HepG2 (cell line): Measurements from ENCODE around the gene CSK. TPM values are rescaled to one million over a fixed set of nuclear protein-coding genes. Genes with fewer than 3 reads are reported as not detected.

Source experiments
- ARID4A ChIP-seq: sonication (generic); formaldehyde crosslinking; IDR thresholded peaks from 2 replicates; pipeline ENCODE4 v1.5.0; 2020; ENCODE audit warnings: mild to moderate bottlenecking, missing genetic modification reagents, borderline replicate concordance
- BORCS8-MEF2B ChIP-seq: sonication (generic); formaldehyde crosslinking; IDR thresholded peaks from 2 replicates; pipeline ENCODE4 v1.8.0; 2022; ENCODE audit warnings: mild to moderate bottlenecking, missing genetic modification reagents
- ESRRA ChIP-seq: sonication (generic); formaldehyde crosslinking; IDR thresholded peaks from 2 replicates; pipeline ENCODE4 v1.5.1; 2020; ENCODE audit warnings: mild to moderate bottlenecking, low read depth, missing genetic modification reagents
- GABPB1 ChIP-seq: IDR thresholded peaks from 2 replicates; pipeline ENCODE4 v1.6.1; 2016; ENCODE audit warnings: mild to moderate bottlenecking, missing genetic modification reagents, moderate library complexity, missing compliant biosample characterization
- MYNN ChIP-seq: sonication (generic); formaldehyde crosslinking; IDR thresholded peaks from 2 replicates; pipeline ENCODE4 v1.4.0; 2020; ENCODE audit warnings: mild to moderate bottlenecking, low read depth, missing genetic modification reagents
- RCOR2 ChIP-seq: IDR thresholded peaks from 2 replicates; pipeline ENCODE4 v1.6.1; 2016; ENCODE audit warnings: missing biosample characterization, missing genetic modification reagents
- SNAPC4 ChIP-seq: sonication (generic); formaldehyde crosslinking; IDR thresholded peaks from 2 replicates; pipeline ENCODE4 v1.4.0; 2020; ENCODE audit warnings: mild to moderate bottlenecking, missing genetic modification reagents
- YY1 ChIP-seq: IDR thresholded peaks from 2 replicates; pipeline ENCODE4 v1.6.1; 2011; ENCODE audit warnings: low read length, low read depth, moderate library complexity, mild to moderate bottlenecking; ENCODE audit not compliant: insufficient read depth, insufficient replicate concordance
- ZMYM3 ChIP-seq: sonication (generic); formaldehyde crosslinking; IDR thresholded peaks from 2 replicates; pipeline ENCODE4 v1.5.1; 2020; ENCODE audit warnings: mild to moderate bottlenecking, missing genetic modification reagents
- ZNF605 ChIP-seq: sonication (generic); formaldehyde crosslinking; IDR thresholded peaks from 2 replicates; pipeline ENCODE4 v1.8.0; 2022; ENCODE audit warnings: mild to moderate bottlenecking, missing genetic modification reagents
- ZNF609 ChIP-seq: sonication (generic); formaldehyde crosslinking; IDR thresholded peaks from 2 replicates; pipeline ENCODE4 v1.4.0; 2020; ENCODE audit warnings: mild to moderate bottlenecking, missing genetic modification reagents, borderline replicate concordance
- polyA plus RNA-seq, 8 experiments: library from polyadenylated mRNA; depleted of rRNA in 3 of 8; stranded (reverse) in 7 of 8; unstranded in 1 of 8; fragments of >200 nt; fragmentation: Illumina TruSeq in 4 of 8; extraction: Trizol in 4 of 8; gene quantifications; 2 replicates each; pipeline versions ENCODE4 v1.2.1 to v1.2.3, GENCODE V29; 2011 to 2016; ENCODE audit warnings: low read depth in 4 of 8, missing spikeins in 1 of 8, mixed read lengths in 1 of 8; ENCODE audit not compliant: insufficient read depth in 1 of 8
- total RNA-seq, 5 experiments: library from RNA; depleted of rRNA; stranded (reverse); fragments of >200 nt; fragmentation: Illumina TruSeq; extraction: Trizol; gene quantifications; 2 replicates each; pipeline ENCODE4 v1.2.3, GENCODE V29; 2016; ENCODE audit warnings: low read depth in 1 of 5

The CSK gene
- total and polyA plus RNA-seq, 2 of the 13 experiments (the other 11 are each of a cell fraction or from before 2014, with no cell fraction given), result 12.5 to 21.3 TPM

GRCh38 chr15:74781431-74782258 is at the start of gene CSK (continued):
- TF ChIP-seq ZNF609 (CRISPR knock-in tag) (no peak), ZMYM3 (CRISPR knock-in tag) (peak; percentile 65), BORCS8-MEF2B (CRISPR knock-in tag) (0 out of 2 replicates have a peak, but pooled peaks have one; percentile 19), RCOR2 (CRISPR knock-in tag) (no peak), MYNN (CRISPR knock-in tag) (no peak), ZNF605 (CRISPR knock-in tag) (0 out of 2 replicates have a peak, but pooled peaks have one; percentile 24), ESRRA (CRISPR knock-in tag) (no peak), YY1 (peak; percentile 10), GABPB1 (CRISPR knock-in tag) (peak; percentile 35), SNAPC4 (CRISPR knock-in tag) (no peak), ARID4A (peak; percentile 35; the same call in 1 of the 2 replicates)
